ENCODE measurements around the gene LAMB2. TPM values are rescaled to one million over a fixed set of nuclear protein-coding genes. Genes with fewer than 3 reads are reported as not detected.

LAMB2 gene
- total RNA-seq, 3 donors from 2014 or later (not counting 1 experiment from before 2014, with no cell fraction given) = 0.75 to 1.7 (median 1.2) TPM

DNA sequence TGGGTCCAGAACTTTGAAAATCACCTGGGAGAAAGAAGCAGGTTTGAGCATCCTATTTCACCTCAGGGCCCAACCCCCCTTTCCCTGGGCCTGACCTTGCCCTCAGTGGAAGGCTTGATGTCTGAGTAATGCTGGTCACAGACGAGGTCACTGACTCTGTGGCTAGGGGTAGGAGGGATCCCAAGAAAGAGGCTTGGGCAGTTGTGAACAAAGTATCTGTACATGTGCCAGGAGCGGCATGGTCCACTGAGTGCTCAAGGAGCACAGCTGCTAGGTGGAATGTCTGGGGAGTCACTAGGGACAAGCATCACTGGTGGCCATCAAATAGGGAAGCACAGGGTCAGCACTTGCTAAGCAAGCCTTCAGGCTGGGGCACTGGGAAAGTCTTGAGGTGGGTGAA, 25.9 kb upstream of the LAMB2 start:
- Histone ChIP-seq H3K4me3 (ENCODE audit: low read length) (no peak overlapping the region), H3K36me3 (ENCODE audit: control insufficient read depth, insufficient read depth, low read length) (peaks cover 11% of the 10 kb centered on the region), H3K27me3 (ENCODE audit: control insufficient read depth, insufficient read depth, low read length) (no peaks in the 10 kb centered on the region), H3K9me3 (ENCODE audit: control insufficient read depth, insufficient read depth, low read length) (no peaks in the 10 kb centered on the region), H3K4me1 (ENCODE audit: control insufficient read depth, insufficient read depth, low read length) (no peaks in the 10 kb centered on the region), H3K27ac (ENCODE audit: low read length) (no peak overlapping the region)
- no peaks in the 10 kb centered on the region for H3K9me3 Mint-ChIP-seq
- H3K4me1 Mint-ChIP-seq = peaks cover under 1 to 7% of the 10 kb centered on the region in 2 donors
- H3K36me3 Mint-ChIP-seq = no peaks in the 10 kb centered on the region
- no peak for TF ChIP-seq CTCF (IDR thresholded peaks at IDR 0.05)
- intact Hi-C loops (cut with micrococcal nuclease) = loop anchor here (1.0 kb wide), 1 partner anchor 170 kb away; no protein-coding TSS in a partner anchor
- DNase-seq = no peak
- H3K27ac Mint-ChIP-seq = no peak overlapping the region
- no peak overlapping the region for H3K4me3 Mint-ChIP-seq
- WGBS (ENCODE audit: insufficient coverage) = 85% methylated on average over 2 of the region's 2 CpGs
- H3K27me3 Mint-ChIP-seq (ENCODE audit: low read depth in 2 of 2) = no peaks in the 10 kb centered on the region
- no peak for ATAC-seq

DNA sequence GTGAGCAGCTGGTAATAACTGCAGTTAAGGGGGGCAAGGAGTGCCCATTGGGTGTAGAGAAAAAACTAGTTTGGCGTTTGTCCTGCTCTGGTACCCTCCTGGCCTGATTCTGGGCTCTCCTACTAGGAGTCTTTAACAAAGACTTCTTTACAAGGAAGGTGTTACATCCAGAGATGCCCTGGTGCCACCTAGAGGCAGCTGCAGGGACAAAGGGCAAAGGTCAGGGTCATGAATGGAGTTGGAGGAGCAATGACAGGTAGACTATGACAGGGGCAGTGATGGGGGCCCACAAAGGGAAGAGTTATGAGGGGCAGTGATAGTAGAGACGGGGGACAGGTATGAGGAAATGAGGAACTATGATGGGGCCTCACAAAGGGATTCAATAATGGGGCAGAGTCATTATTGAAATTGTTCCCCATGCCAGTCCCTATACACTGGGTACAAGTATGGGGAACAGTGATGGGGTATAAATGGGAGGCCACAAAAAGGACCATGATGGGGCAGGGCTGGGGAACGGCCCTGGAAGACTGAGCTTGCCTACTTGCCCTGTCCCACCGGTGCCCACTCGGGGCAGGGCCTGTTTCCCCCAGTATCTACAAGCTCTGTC, 25.4 kb upstream of the LAMB2 start:
- Mint-ChIP-seq H3K4me1 (peaks cover 0 to 3% of the 10 kb centered on the region in 2 donors), H3K4me3 (no peak overlapping the region), H3K36me3 (no peaks in the 10 kb centered on the region), H3K9me3 (no peaks in the 10 kb centered on the region), H3K27ac (peak overlapping the region in 1 of 2 donors; percentile 6), H3K27me3 (ENCODE audit: low read depth in 2 of 2) (no peaks in the 10 kb centered on the region)
- Histone ChIP-seq H3K9me3 (ENCODE audit: control insufficient read depth, insufficient read depth, low read length) (no peaks in the 10 kb centered on the region), H3K4me3 (ENCODE audit: low read length) (no peak overlapping the region), H3K27ac (ENCODE audit: low read length) (no peak overlapping the region), H3K27me3 (ENCODE audit: control insufficient read depth, insufficient read depth, low read length) (no peaks in the 10 kb centered on the region), H3K36me3 (ENCODE audit: control insufficient read depth, insufficient read depth, low read length) (peaks cover 5% of the 10 kb centered on the region), H3K4me1 (ENCODE audit: control insufficient read depth, insufficient read depth, low read length) (no peaks in the 10 kb centered on the region)
- peak; percentile 43 for TF ChIP-seq CTCF (IDR thresholded peaks at IDR 0.05)
- WGBS (ENCODE audit: insufficient coverage) = 82% methylated on average over 5 of the region's 5 CpGs
- intact Hi-C loops (cut with micrococcal nuclease) = loop anchor here (1.0 kb wide), 1 partner anchor 170 kb away; no protein-coding TSS in a partner anchor
- ATAC-seq (peak; percentile 75 to 96 (median 84)), DNase-seq (peak; percentile 27 to 81)

DNA sequence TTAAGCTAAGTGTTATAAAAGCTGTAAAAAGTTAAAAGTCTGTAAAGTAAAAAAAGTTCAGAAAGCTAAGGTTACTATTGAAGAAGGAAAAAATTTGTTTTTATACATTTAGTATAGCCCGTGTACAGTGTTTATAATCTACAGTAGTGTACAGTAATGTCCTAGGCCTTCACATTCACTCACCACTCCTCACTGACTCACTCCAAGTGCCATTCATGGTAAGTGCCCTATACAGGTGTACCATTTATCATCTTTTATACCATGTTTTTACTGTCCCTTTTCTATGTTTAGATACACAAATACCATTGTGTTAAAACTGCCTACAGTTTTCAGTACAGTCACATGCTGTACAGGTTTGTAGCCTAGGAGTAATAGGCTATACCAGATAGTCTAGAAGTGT, 24.4 kb upstream of the LAMB2 start:
- peaks cover 0 to 3% of the 10 kb centered on the region in 2 donors for H3K4me1 Mint-ChIP-seq
- H3K27ac ChIP-seq (ENCODE audit: low read length) = no peak overlapping the region
- no peaks in the 10 kb centered on the region for H3K9me3 Mint-ChIP-seq
- no peak for DNase-seq
- H3K9me3 ChIP-seq (ENCODE audit: control insufficient read depth, insufficient read depth, low read length) = no peaks in the 10 kb centered on the region
- H3K36me3 ChIP-seq (ENCODE audit: control insufficient read depth, insufficient read depth, low read length) = no peaks in the 10 kb centered on the region
- no peak overlapping the region for H3K4me3 ChIP-seq (ENCODE audit: low read length)
- no peaks in the 10 kb centered on the region for H3K36me3 Mint-ChIP-seq
- ATAC-seq = no peak
- no CpG with 5 or more reads among the region's 1 CpG for WGBS (ENCODE audit: insufficient coverage)
- no peaks in the 10 kb centered on the region for H3K27me3 Mint-ChIP-seq (ENCODE audit: low read depth in 2 of 2)
- no peaks in the 10 kb centered on the region for H3K4me1 ChIP-seq (ENCODE audit: control insufficient read depth, insufficient read depth, low read length)
- intact Hi-C loops (cut with micrococcal nuclease) = no loop called here
- no peak overlapping the region for H3K4me3 Mint-ChIP-seq
- H3K27me3 ChIP-seq (ENCODE audit: control insufficient read depth, insufficient read depth, low read length) = no peaks in the 10 kb centered on the region
- no peak overlapping the region for H3K27ac Mint-ChIP-seq
- no peak for TF ChIP-seq CTCF (IDR thresholded peaks at IDR 0.05)
